Kidney epithelial cell (primary cell): Measurements from ENCODE around the gene SKP2. TPM values are rescaled to one million over a fixed set of nuclear protein-coding genes. Genes with fewer than 3 reads are reported as not detected.

ENCODE experiments used
- DNase-seq: peaks from one replicate; pipeline ENCODE4 v3.0.0-alpha.2; 2010; ENCODE audit warnings: low read depth
- H3K27me3 ChIP-seq: 2 replicates; pipeline ENCODE4 v1.6.0; 2011; ENCODE audit warnings: low read length; ENCODE audit not compliant: control insufficient read depth, insufficient read depth
- H3K36me3 ChIP-seq: 2 replicates; pipeline ENCODE4 v1.5.1; 2011; ENCODE audit warnings: low read length; ENCODE audit not compliant: control insufficient read depth, insufficient read depth
- H3K4me3 ChIP-seq: 2 replicates; pipeline ENCODE4 v1.5.1; 2011; ENCODE audit warnings: low read depth, mild to moderate bottlenecking, control low read depth, low read length
- CTCF ChIP-seq: IDR thresholded peaks from 2 replicates; pipeline ENCODE4 v1.5.1; 2011; ENCODE audit warnings: mild to moderate bottlenecking, moderate library complexity, low read length, control low read depth, inconsistent platforms; ENCODE audit not compliant: insufficient read depth, poor library complexity, severe bottlenecking
- total RNA-seq: library from RNA; depleted of rRNA; stranded (reverse); fragments of >200 nt; gene quantifications from 2 replicates; pipeline ENCODE4 v1.2.3, GENCODE V29; 2015

SKP2 gene
- total RNA-seq, 1 donor from 2014 or later, result 9.9 TPM

- H3K36me3 ChIP-seq, result no peaks in the 10 kb centered on the region
- no peaks in the 10 kb centered on the region for H3K27me3 ChIP-seq
- no peak for TF ChIP-seq CTCF
- no peak for DNase-seq
- H3K4me3 ChIP-seq, result no peak overlapping the region
These were observed 47.7 kb downstream of the SKP2 start for GRCh38 chr5:36199620-36200019.

- TF ChIP-seq CTCF, result no peak
- Histone ChIP-seq H3K27me3 (no peaks in the 10 kb centered on the region), H3K36me3 (no peaks in the 10 kb centered on the region), H3K4me3 (no peak overlapping the region)
- peak; percentile 32 for DNase-seq
These were observed 48.6 kb downstream of the SKP2 start for GRCh38 chr5:36200513-36200912.

GRCh38 chr5:36202521-36202961, 50.6 kb downstream of the SKP2 start:
- no peak for DNase-seq
- Histone ChIP-seq H3K36me3 (no peaks in the 10 kb centered on the region), H3K4me3 (no peak overlapping the region), H3K27me3 (no peaks in the 10 kb centered on the region)
- TF ChIP-seq CTCF, result no peak

- no peak for TF ChIP-seq CTCF
- no peak for DNase-seq
- H3K36me3 ChIP-seq, result no peaks in the 10 kb centered on the region
- no peaks in the 10 kb centered on the region for H3K27me3 ChIP-seq
- H3K4me3 ChIP-seq, result no peak overlapping the region
These were observed 53.4 kb downstream of the SKP2 start for GRCh38 chr5:36205329-36205728.

GRCh38 chr5:36206913-36207312, 55.0 kb downstream of the SKP2 start:
- TF ChIP-seq CTCF, result no peak
- Histone ChIP-seq H3K4me3 (no peak overlapping the region), H3K27me3 (no peaks in the 10 kb centered on the region), H3K36me3 (no peaks in the 10 kb centered on the region)
- no peak for DNase-seq

GRCh38 chr5:36208786-36209185, 56.9 kb downstream of the SKP2 start:
- no peak overlapping the region for H3K4me3 ChIP-seq
- TF ChIP-seq CTCF, result no peak
- H3K36me3 ChIP-seq, result no peaks in the 10 kb centered on the region
- no peaks in the 10 kb centered on the region for H3K27me3 ChIP-seq
- DNase-seq, result no peak
